ENCODE data around the gene ARHGEF25. TPM values are rescaled to one million over a fixed set of nuclear protein-coding genes. Genes with fewer than 3 reads are reported as not detected.

Gene ARHGEF25
- total and polyA plus RNA-seq, 12 donors = 5.0 to 49.2 (median 9.0) TPM

DNA sequence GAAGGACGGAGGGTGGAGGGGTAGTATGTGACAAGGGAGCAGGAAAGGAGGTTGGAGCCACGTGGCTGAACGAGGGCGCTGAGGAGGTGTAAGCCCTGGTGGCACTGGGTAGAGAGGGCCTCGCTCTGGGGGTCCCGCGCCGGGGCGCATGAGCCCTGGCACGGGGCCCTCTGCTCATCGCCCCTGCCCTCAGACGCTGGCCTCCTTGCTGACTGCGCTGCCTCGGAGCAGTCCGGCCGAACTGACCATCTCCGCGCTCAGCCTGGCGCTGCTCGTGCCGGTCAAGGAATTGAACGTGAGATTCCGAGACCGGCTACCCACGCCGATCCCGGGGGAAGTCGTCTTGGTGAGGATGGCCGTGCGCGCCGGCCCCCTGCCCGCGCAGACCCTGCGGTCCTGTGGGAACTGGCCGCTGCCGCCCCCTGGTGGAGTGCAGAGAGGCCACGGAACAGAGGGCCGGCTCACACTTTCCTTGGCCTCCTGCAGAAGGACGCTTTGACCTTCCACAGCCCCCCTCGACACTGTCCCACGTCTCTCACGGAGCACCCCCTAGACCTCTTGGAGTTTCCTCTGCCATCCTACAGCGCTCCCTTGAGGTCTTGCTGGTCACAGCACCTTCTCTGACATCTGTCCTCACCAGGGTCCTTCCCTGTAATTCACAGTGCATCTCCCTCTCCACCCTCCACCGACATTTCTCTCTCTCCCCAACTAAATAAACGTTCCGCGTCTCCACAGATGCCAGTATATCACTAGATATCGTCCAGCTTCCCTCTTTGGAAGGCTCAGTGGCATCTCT lies 10.5 kb downstream of the ARHGEF25 start:
- no peaks in the 10 kb centered on the region for H3K9me3 ChIP-seq
- intact Hi-C loops (cut with DNase I) = loop anchor here (1.0 to 10.0 kb wide), 5 partner anchors 38 to 167 kb away; partner anchors contain the start of genes GLI1 (in 1 of the 10) and INHBE (in 1 of the 10)
- H3K27me3 ChIP-seq = peaks cover 11 to 96% (median 67%) of the 10 kb centered on the region in 7 donors
- peak overlapping the region in 2 of 10 donors; percentile 11 to 31 for H3K27ac ChIP-seq
- WGBS, 2 donors = 2% methylated on average over 49 of the region's 49 CpGs
- H3K4me1 ChIP-seq = peaks cover 9 to 50% (median 21%) of the 10 kb centered on the region in 9 donors
- TF ChIP-seq, protein P1, sequence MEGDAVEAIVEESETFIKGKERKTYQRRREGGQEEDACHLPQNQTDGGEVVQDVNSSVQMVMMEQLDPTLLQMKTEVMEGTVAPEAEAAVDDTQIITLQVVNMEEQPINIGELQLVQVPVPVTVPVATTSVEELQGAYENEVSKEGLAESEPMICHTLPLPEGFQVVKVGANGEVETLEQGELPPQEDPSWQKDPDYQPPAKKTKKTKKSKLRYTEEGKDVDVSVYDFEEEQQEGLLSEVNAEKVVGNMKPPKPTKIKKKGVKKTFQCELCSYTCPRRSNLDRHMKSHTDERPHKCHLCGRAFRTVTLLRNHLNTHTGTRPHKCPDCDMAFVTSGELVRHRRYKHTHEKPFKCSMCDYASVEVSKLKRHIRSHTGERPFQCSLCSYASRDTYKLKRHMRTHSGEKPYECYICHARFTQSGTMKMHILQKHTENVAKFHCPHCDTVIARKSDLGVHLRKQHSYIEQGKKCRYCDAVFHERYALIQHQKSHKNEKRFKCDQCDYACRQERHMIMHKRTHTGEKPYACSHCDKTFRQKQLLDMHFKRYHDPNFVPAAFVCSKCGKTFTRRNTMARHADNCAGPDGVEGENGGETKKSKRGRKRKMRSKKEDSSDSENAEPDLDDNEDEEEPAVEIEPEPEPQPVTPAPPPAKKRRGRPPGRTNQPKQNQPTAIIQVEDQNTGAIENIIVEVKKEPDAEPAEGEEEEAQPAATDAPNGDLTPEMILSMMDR (IDR thresholded peaks at IDR 0.05) = peak; percentile 88 to 98 (median 95)
- peaks cover 0 to 12% (median 0%) of the 10 kb centered on the region in 9 donors for H3K36me3 ChIP-seq
- ATAC-seq = peak; percentile 64 to 79 (median 72)
- DNase-seq = peak; percentile 61 to 75
- H3K4me3 ChIP-seq = peak overlapping the region; percentile 4 to 60 (median 52)

DNA sequence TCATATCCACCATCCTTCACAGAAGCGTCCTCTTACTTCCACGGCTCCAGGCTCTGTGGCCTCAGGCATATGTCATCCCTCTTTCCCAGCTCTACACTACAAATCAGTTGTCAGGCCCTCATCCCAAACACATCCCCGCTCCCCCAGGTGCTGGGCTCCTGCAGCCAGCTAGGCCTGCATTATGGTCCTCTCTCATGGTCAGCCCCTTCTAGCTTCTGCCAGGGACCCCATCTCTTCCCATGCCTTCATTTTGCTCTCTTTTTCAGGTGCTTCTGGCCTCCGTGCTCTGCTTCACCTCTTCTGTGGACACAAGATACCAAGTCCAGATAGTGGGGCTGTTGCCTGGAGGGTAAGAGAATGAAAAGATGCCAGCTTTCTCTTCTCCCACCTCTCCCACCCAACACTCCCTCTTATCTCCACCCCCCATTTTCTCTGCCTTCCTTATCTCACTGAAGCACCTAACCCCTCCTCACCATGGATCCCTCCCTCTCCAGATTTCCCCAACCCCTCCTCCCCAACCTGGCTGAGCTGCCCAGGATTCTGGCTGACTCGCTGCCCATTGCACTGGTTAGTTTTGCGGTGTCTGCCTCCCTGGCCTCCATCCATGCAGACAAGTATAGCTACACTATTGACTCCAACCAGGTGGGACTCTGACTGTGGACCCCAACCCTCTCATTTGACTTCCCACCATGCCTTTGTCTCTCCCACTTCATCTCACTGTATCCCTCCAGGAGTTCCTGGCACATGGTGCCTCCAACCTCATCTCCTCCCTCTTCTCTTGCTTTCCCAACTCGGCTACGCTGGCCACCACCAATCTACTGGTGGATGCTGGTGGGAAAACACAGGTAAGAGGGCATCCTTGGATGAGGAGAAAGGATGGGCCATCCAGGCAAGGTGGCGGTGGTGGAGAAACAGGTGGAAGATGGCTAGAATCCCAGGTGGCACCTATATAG lies 11.3 kb downstream of the ARHGEF25 start:
- Histone ChIP-seq H3K27ac (no peak overlapping the region), H3K4me3 (no peak overlapping the region), H3K27me3 (peaks cover 11 to 96% (median 76%) of the 10 kb centered on the region in 7 donors), H3K36me3 (peaks cover 0 to 10% (median 0%) of the 10 kb centered on the region in 9 donors), H3K4me1 (peaks cover 9 to 53% (median 25%) of the 10 kb centered on the region in 9 donors), H3K9me3 (no peaks in the 10 kb centered on the region)
- DNase-seq = no peak
- ATAC-seq = no peak
- TF ChIP-seq, protein P1 (IDR thresholded peaks at IDR 0.05) = no peak
- intact Hi-C loops (cut with DNase I) = loop anchor here in 6 of 10 donors (1.0 to 10.0 kb wide), 5 partner anchors 39 to 168 kb away; partner anchors contain the start of genes GLI1 (in 1 of the 6) and INHBE (in 1 of the 6)
- WGBS, 2 donors = 91 to 93% methylated on average over 9 of the region's 9 CpGs

DNA sequence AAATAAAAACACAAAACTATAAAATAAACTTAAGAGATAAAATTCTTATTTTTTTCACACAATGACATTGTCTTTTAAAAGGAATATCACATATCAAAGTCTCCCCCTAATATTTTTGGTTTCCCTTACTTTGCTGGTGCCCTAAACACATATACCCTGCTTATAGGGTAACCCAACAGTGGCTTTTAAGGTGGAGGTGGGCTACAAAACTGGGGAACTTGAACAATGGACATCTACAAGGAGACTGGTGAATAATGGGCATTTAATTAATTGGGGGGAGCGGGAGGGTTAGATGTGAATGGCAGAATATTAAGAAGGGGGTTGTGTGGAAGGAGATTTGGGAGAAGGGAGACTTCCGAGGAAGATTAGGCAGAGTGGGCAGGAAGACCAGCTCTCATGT lies 12.2 kb downstream of the ARHGEF25 start:
- 93 to 95% methylated on average over 2 of the region's 2 CpGs for WGBS, 2 donors
- H3K27ac ChIP-seq = no peak overlapping the region
- H3K36me3 ChIP-seq = peaks cover 0 to 10% (median 0%) of the 10 kb centered on the region in 9 donors
- H3K9me3 ChIP-seq = no peaks in the 10 kb centered on the region
- peaks cover 9 to 51% (median 29%) of the 10 kb centered on the region in 9 donors for H3K4me1 ChIP-seq
- peaks cover 11 to 96% (median 84%) of the 10 kb centered on the region in 7 donors for H3K27me3 ChIP-seq
- DNase-seq (no peak), ATAC-seq (no peak)
- H3K4me3 ChIP-seq = no peak overlapping the region
- intact Hi-C loops (cut with DNase I) = loop anchor here in 4 of 10 donors (2.0 to 10.0 kb wide), 4 partner anchors 41 to 169 kb away; partner anchors contain the start of genes GLI1 (in 1 of the 4) and INHBE (in 1 of the 4)
- TF ChIP-seq, protein P1 (IDR thresholded peaks at IDR 0.05) = no peak

All from heart right ventricle (tissue), 16 donors.